ENCODE data around the gene CTSS.
"Not testable (repeated sequence)": the region's sequence is repeated elsewhere in the genome, so short reads cannot be mapped to it uniquely, and the experiment has no call there.

The CTSS gene

GRCh38 chr1:150775931-150776505 is 10.4 kb upstream of the CTSS start:
- DNase-seq (ENCODE audit: low read depth in 2 of 2, low spot score in 1 of 2), result not testable (repeated sequence)

- no peak for DNase-seq (ENCODE audit: low read depth in 2 of 2, low spot score in 1 of 2)
Observed at GRCh38 chr1:150775276-150775675, 9.7 kb upstream of the CTSS start.

GRCh38 chr1:150772326-150772725 is 6.7 kb upstream of the CTSS start:
- DNase-seq (ENCODE audit: low read depth in 2 of 2, low spot score in 1 of 2), result no peak

GRCh38 chr1:150767704-150768103 is 2.1 kb upstream of the CTSS start:
- not testable (repeated sequence) for DNase-seq (ENCODE audit: low read depth in 2 of 2, low spot score in 1 of 2)

- not testable (repeated sequence) for DNase-seq (ENCODE audit: low read depth in 2 of 2, low spot score in 1 of 2)
Observed at GRCh38 chr1:150765977-150766301, 361 bp upstream of the CTSS start.

GRCh38 chr1:150764617-150765101 is 919 bp downstream of the CTSS start:
- no peak for DNase-seq (ENCODE audit: low read depth in 2 of 2, low spot score in 1 of 2)

GRCh38 chr1:150763018-150763417 is 2.6 kb downstream of the CTSS start:
- DNase-seq (ENCODE audit: low read depth in 2 of 2, low spot score in 1 of 2), result no peak

- DNase-seq (ENCODE audit: low read depth in 2 of 2, low spot score in 1 of 2), result no peak
Observed at GRCh38 chr1:150762552-150762951, 3.0 kb downstream of the CTSS start.

GRCh38 chr1:150761801-150762200 is 3.8 kb downstream of the CTSS start:
- no peak for DNase-seq (ENCODE audit: low read depth in 2 of 2, low spot score in 1 of 2)

- no peak for DNase-seq (ENCODE audit: low read depth in 2 of 2, low spot score in 1 of 2)
Observed at GRCh38 chr1:150760013-150760412, 5.6 kb downstream of the CTSS start.

GRCh38 chr1:150753416-150753815 is 12.2 kb downstream of the CTSS start:
- DNase-seq (ENCODE audit: low read depth in 2 of 2, low spot score in 1 of 2), result no peak

- no peak for DNase-seq (ENCODE audit: low read depth in 2 of 2, low spot score in 1 of 2)
Observed at GRCh38 chr1:150751443-150751842, 14.1 kb downstream of the CTSS start.

- DNase-seq (ENCODE audit: low read depth in 2 of 2, low spot score in 1 of 2), result no peak
Observed at GRCh38 chr1:150749720-150750311, 15.8 kb downstream of the CTSS start.

- no peak for DNase-seq (ENCODE audit: low read depth in 2 of 2, low spot score in 1 of 2)
Observed at GRCh38 chr1:150748878-150749719, 16.5 kb downstream of the CTSS start.

- DNase-seq (ENCODE audit: low read depth in 2 of 2, low spot score in 1 of 2), result no peak
Observed at GRCh38 chr1:150730130-150730721, 35.4 kb downstream of the CTSS start.

GRCh38 chr1:150724336-150724735 is 41.2 kb downstream of the CTSS start:
- DNase-seq (ENCODE audit: low read depth in 2 of 2, low spot score in 1 of 2), result no peak

GRCh38 chr1:150720703-150721102 is 44.9 kb downstream of the CTSS start, which contains the start of gene HORMAD1:
HORMAD1 (minus strand) TSS chr1:150720895; CDS start chr1:150719505, 1,390 bp downstream.
- no peak for DNase-seq (ENCODE audit: low read depth in 2 of 2, low spot score in 1 of 2)

- no peak for DNase-seq (ENCODE audit: low read depth in 2 of 2, low spot score in 1 of 2)
Observed at GRCh38 chr1:150720098-150720497, 45.5 kb downstream of the CTSS start.

GRCh38 chr1:150718225-150718891 is 47.2 kb downstream of the CTSS start:
- no peak for DNase-seq (ENCODE audit: low read depth in 2 of 2, low spot score in 1 of 2)

- not testable (repeated sequence) for DNase-seq (ENCODE audit: low read depth in 2 of 2, low spot score in 1 of 2)
Observed at GRCh38 chr1:150709031-150709430, 56.5 kb downstream of the CTSS start.

- DNase-seq (ENCODE audit: low read depth in 2 of 2, low spot score in 1 of 2), result no peak
Observed at GRCh38 chr1:150708595-150708994, 57.0 kb downstream of the CTSS start.
